D721Med (cell line): Measurements from ENCODE around the gene AURKA.
A peak's percentile ranks its signal among the peaks of the same experiment; 100 is the strongest.
"Not testable (repeated sequence)": the region's sequence is repeated elsewhere in the genome, so short reads cannot be mapped to it uniquely, and the experiment has no call there.

Experiments used
- DNase-seq: peaks from one replicate; pipeline ENCODE4 v3.0.0; 2011; ENCODE audit warnings: low spot score; ENCODE audit not compliant: insufficient read length
- FAIRE-seq: peaks from 2 replicates; lab custom pipeline; 2011; peaks lifted over from hg19 to GRCh38; lab: Jason Lieb, UNC
- CTCF ChIP-seq: IDR thresholded peaks from 2 replicates; pipeline ENCODE4 v1.5.1; 2012; ENCODE audit warnings: mild to moderate bottlenecking, control low read depth; ENCODE audit not compliant: insufficient read depth; ENCODE audit errors: missing control alignments

AURKA gene

GRCh38 chr20:56350842-56351241, 41.2 kb downstream of the AURKA start:
- DNase-seq (no peak), FAIRE-seq (no peak)
- TF ChIP-seq CTCF = no peak

GRCh38 chr20:56348746-56349145, 43.3 kb downstream of the AURKA start:
- TF ChIP-seq CTCF = no peak
- DNase-seq = no peak
- FAIRE-seq = no peak

GRCh38 chr20:56348305-56348693, 43.7 kb downstream of the AURKA start:
- no peak for TF ChIP-seq CTCF

GRCh38 chr20:56347628-56348304, 44.2 kb downstream of the AURKA start:
- FAIRE-seq (no peak), DNase-seq (no peak)
- TF ChIP-seq CTCF = no peak

More at GRCh38 chr20:56348305-56348693, 43.7 kb downstream of the AURKA start:
- FAIRE-seq (no peak), DNase-seq (no peak)

- TF ChIP-seq CTCF = no peak
- no peak for DNase-seq
- FAIRE-seq = no peak
Measured at GRCh38 chr20:56345911-56346310, 46.1 kb downstream of the AURKA start.

GRCh38 chr20:56343861-56344381, 48.1 kb downstream of the AURKA start:
- TF ChIP-seq CTCF = peak; percentile 67
- FAIRE-seq = no peak
- DNase-seq = peak; percentile 45

GRCh38 chr20:56342783-56343182, 49.2 kb downstream of the AURKA start:
- FAIRE-seq (no peak), DNase-seq (no peak)
- no peak for TF ChIP-seq CTCF

- not testable (repeated sequence) for DNase-seq, FAIRE-seq
Measured at GRCh38 chr20:56336709-56337108, 55.3 kb downstream of the AURKA start.
